Activated CD4-positive, alpha-beta T cell treated with anti-CD3 and anti-CD28 coated beads, Interleukin-10, Interleukin-2, amounts not matched to agents 100 ng/mL and 50 ng/mL, durations not matched to agents 16 hours and 8 hours (primary cell): ENCODE data around the gene VPS26C.

Source experiments
- DNase-seq: peaks from one replicate; pipeline ENCODE4 v3.0.0-alpha.2; 2020

Gene VPS26C

DNA sequence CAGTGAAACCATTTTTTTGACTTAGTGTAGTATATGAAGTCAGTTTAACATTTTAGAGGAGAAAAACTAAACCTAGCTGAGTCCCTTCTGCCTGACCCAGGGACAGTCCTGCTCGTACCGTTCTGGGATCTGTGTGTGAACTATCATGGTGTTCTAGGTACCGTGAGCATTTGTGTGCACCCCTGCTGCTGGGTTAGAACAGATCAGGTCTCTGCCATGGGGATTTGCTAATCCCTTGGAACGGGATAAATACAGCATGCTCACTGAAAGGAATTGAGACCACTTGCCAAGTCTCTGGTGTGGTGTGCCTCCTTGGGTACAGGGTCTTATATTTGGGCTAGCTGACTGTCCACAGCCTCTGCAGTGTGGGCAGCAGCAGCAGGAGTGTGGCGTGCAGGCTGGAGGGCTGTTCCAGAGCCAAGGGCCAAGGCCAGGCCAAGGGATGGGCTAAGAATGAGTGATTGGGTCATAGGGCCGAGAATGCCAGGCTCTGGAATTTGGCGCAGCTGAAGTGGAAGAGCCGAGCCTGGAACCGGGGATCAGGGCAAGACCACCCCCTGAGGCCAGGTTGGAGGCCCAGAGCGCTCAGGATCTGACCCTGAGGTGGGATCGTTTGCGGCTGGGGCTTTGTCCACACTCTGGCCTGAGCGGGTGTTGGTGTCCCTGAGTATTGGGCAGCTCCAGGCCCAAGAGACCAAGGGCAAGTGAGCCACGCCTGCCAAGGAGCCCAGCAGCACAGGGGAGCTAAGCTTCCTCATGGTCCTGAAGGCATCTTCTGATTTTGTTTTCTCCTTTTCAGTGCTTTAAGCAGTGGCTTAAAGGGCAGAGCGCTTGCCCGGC, 66.3 kb downstream of the VPS26C start:
- DNase-seq, result no peak

DNA sequence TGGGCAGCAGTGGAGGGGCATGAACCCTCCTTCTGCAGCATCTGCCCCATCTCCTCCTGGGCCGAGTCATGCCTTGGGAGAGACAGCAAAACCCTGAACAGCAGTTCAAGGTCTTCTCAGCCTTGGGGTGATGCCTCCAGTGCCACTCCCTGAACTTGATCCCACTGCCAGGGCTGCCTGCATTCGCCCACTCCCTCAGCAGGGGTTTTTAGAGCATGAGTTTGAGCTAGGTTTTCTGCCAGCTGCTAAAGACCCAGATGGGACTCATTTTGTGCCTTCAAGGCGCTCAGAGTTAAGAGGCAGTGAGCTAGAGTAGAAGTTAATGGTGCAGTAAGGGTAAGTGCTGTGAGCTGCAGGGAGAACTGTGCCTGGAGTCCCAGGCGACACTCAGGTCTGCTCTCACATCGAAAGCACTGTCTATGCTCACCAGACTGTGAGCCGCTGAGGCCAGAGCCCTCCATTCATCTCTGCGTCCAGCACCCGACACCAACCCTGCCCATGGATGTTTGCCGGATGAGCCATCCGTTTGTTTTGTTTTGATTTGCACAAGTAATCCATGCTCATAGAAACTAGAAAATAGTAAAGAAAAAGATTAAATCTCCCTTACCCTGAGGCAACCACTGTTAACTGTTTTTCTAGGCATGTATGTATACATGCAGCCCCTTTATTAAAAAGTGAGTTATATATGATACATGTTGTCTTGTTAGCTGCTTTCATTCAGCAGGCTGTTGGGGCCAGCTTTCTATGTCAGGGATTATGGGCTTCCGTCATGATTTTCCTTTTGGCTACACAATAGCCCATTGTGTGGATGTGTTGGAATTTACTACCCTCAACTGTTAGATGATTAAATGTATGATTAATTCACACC, 67.8 kb downstream of the VPS26C start:
- DNase-seq, result no peak

DNA sequence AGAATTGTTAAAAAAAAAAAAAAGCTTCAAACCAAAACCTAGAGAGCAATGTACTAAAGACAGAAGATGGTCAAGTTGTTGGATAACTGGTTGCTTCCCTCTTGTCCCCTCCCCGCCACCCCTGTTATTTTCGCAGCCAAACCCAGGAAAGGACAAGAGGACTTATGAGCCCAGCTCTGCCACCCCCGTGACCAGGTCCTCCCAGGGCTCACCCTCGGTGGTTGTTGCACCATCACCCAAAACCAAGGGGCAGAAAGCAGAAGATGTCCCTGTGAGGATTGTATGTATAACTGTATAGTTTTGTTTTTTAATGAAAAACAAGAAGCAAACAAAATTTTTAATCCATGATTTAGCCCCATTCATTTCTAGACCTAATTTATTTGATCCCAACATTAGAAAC, 69.4 kb downstream of the VPS26C start:
- DNase-seq, result no peak

DNA sequence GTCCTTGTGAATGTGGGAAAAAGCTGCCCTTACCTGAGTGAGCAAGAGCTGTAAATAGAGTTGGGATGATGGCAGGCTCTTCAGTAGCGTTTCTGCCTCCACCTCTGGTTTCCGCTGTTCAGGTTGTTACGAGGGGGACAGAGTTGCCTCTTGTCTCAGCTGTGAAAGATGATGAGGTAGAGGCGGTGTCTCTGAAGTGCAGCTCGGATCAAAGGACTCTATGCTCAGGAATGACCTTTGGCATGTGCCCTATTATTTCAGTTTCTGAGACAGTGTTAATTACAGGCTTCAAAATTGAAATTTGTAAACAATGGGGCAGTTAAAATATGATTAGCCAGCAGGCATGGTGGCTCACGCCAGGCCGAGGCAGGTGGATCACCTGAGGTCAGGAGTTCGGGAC, 70.3 kb downstream of the VPS26C start:
- DNase-seq, result no peak

- no peak for DNase-seq
Observed at GRCh38 chr21:37195610-37196009, 71.5 kb downstream of the VPS26C start.

DNA sequence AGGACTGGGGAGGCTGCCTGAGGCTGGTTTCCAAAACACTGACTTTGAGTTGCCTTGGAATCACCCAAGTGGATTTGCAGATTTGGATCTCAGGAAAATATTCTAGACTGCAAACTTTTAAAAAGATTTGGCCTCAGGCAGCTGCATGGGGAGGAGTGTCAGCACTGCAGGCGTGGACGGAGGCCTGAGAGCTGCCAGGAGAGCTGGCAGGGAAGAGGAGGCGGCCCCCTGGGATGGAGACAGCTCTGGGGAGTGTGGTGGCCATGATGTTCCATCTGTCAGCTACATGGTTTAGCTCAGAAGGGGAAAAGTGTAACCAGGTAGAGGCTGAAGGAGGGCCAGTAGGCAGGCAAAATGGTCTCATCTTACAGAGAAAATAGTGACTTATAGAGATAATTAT, 72.1 kb downstream of the VPS26C start:
- no peak for DNase-seq

- no peak for DNase-seq
Observed at GRCh38 chr21:37193676-37194075, 73.5 kb downstream of the VPS26C start.

DNA sequence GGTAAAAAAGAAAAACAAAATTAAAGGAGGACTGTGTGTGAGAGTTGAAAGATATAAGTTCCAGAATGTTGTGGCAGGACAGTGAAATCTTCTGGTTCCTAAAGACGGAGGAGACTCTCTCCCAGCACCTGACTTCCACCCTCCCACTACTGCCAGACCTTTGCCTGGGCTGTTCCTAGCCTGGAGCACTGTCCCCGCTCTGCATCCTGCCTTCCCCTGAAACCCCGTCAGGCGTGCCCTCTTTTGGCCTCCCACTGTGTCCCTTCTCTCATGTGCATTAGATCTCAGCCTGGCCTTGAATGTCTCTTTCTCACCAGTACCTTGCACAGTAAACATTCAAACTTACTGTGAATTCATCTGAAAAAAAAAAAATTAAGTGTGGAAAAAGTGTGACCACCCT, 74.1 kb downstream of the VPS26C start:
- no peak for DNase-seq

DNA sequence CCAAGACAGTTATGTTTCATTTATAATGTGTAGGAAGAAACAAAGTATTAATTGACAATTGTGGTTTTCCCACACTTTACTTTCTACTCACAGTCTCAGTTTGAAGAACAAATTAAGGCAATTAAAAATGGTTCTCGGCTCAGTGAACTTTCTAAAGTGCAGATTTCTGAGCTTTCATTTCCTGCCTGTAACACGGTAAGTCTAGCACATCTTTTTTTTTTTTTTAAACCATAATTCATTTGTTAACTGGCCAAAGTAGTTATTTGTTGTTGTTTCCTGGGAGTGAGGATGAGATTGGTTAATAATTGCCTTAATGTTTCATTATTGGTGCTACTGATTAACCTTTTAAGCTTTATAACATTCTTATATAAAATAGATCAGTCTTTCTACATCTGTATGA, 75.1 kb downstream of the VPS26C start:
- DNase-seq, result no peak

DNA sequence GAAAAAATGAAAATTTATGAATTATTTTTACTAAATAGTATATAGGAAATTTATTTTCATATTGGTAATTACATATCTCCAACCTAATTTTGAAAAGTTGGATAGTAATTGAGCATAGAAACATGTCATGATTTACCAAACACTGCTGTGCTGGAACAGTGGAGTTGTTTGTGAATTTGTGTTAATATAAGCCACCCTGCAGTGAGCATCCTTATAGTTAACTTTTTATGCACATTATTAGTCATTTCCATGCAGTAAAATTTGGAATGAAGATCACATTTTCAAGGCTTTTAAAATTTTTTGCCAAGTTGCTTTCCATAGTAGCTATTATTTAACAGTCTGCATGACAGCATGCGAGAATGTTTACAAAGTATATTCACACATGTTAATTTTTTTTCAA, 78.3 kb downstream of the VPS26C start:
- DNase-seq, result no peak

- DNase-seq, result no peak
Observed at GRCh38 chr21:37186983-37187382, 80.2 kb downstream of the VPS26C start.

DNA sequence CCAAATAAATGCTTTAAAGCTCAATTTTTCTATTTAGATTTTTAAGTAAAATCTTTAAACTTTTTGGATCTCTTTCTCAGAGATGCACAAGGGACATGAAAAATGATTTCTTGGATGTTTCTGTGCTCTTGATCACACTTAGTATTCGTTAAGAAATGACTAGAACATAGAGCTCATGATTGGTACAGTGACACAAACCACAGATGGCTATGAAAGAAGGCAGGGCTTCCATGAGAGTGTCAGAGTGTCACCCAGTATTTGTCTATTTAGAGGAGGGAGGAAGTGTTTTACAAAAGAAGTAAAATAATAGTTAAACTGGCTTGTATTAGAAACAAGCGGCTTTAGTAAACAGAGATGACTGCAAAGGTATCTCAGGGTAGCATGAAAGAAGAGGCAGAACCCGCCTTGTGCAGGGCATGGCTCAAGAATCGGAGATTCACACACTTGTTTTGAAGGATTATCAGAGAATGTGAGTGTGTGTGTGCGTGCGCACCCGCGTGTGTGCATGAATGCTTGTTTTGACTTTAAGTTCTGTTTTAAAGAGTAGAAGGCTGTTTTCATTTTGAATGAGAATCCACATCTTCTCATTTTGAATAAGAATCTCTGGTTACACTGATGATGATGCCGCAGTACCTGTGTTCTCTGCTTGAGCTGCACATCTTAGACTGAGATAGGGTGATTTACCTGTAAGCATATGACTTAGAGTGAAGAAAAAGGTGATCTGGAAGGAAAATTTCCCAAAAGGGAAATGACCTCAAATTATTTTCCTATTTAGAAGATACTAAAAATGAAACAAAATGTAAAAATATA, 82.1 kb downstream of the VPS26C start:
- peak; percentile 45 for DNase-seq

GRCh38 chr21:37183749-37184148, 83.4 kb downstream of the VPS26C start:
- peak; percentile 32 for DNase-seq

DNA sequence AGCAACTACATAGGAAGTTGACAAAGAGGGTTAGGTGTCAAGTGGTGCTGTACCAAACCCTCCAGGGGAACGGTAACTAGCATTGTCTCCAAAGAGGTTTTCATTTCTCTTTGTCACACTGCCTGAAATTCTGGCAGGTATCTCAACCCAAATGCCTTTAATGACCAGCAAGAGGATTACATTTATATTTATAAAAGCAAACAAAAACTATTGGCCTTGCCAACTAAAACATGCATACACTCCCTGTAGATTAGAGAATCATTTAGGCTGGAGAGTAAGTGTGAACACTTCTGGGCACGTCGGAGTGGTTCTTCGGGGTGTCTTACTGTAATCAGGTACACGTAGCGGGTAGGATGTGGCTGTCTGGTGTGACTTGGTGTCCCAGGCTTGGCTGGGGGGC, 84.9 kb downstream of the VPS26C start:
- no peak for DNase-seq

DNA sequence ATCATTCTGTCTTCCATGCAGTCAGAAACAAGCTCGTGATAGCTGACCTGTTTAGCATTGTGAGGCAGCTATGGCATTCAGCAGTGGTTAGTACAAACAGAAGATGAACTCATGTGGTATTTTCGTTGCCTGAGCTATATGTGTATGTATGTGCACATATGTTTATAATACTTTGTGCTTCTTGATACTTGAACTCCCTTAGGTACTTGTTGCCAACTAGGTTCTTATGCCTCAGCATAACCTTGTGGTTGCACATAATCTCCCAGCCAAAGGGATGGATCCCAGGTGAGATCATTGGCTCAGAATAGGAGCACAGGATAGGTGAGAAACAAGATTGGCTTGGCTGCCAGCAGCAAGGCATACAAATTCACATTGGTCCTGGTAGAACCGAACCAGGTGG, 86.1 kb downstream of the VPS26C start:
- DNase-seq, result no peak

DNA sequence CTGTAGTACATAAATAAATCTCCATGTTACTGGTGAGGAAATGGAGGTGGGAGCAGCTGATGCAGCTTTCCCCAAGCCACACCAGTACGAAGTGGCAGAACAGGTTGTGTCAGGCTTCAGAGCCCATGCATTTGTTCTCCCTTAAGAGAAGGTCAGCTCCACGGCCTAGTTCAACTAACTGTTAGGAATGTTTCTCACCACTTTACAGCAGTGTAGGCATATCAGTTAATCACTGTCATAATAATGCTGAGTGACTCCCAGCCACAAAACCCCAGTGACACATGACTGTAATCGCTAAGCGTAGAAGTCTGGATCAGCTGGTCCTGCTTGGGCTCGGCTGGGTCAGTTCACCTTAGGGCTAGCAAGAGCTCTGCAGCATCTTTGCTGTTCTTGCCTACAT, 90.4 kb downstream of the VPS26C start:
- DNase-seq, result no peak
